NCI-H2081 (cell line): ENCODE measurements around the gene GRIP2.

ENCODE experiments used
- DNase-seq, 2 experiments: peaks; one replicate each; lab custom pipeline; 2025; lab: John Stamatoyannopoulos, UW

Gene GRIP2

DNA sequence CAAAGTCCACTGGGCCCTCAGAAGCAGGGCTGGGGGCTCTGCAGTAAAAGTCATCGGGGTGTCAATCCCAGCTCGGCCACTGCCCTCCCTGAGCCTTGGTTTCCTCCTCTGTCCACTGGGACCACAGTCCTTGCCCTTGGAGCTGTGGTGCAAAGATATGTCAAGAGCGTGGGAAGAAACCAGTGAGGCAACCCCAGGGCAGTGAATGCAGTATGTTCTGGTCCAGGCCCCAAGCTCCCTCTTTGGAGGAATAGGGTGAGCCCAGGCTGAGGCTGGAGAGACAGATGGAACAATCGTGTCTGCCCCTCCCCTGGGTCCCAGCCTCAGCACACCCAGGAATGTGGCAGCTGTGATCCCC lies 779 bp downstream of the GRIP2 start:
- no peak for DNase-seq

DNA sequence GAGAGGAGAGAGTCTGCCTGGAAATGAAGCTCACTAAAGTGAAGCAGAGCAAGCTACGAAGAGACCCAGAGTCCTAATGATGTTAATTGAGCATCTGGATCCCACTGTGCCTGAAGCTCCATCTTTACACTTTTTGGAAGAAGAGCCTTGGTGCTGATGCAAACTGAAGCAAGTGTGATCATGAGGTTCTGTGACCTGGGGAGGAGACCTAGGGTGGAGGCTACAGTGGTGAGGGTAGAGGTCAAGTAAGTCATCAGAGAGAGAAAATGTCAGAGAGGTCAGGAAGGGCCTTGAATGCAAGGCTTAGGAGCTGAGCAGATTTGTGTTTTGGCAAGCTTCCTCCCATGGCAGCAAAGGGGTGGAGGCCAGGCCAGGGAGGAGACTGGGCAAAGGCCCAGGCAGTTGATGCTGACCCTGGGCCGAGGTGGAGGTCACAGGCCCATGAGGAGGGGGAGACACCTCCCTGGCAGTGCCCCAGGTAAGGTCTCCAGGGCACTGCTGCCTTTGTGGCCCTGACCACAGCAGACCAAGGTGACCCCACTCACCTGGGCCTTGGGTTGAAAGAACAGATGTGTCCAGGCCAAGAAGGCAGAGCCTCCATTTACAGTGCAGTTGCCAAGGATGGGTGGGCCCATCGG lies 1.6 kb downstream of the GRIP2 start:
- no peak for DNase-seq

DNA sequence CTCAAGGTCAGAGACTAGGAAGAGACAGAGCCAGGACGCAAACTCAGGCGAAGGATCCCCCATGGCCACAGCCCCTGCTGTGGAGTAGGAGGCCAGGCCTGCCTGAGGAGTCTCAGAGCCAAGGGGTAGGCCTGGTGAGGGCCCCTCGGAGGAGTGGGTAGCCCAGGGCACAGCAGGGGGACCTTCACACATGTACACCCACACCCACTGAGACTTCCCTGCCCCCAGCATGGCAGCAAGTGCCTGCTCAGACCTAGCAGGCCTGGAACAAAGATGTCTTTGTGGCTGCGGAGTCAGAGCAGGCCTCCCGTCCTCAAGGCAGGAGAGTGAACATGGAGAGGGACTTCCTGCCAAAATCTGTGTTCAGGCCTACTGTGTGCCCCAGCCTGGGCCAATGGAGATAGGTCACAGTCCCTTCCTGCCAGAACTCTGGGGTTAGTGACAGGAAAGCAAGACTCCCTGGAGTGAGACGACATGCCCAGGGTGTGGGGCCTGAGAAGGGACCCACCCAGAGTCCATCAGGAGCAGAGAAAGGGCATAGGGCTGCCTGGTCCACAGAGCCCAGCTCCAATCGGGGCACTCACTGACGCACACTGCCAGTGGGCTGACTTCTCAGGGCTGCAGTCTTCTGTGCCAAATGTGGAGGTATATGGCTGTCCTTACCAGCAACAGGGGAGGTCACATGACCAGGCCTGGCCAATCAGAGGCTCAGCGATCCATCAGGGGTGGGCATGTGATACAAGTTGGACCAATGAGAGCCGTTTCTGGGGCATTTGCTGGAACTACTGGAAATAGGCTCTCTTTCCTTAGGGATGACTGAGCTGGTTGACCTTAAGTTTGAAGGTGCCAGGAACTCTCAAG lies 2.3 kb downstream of the GRIP2 start:
- DNase-seq, result no peak

DNA sequence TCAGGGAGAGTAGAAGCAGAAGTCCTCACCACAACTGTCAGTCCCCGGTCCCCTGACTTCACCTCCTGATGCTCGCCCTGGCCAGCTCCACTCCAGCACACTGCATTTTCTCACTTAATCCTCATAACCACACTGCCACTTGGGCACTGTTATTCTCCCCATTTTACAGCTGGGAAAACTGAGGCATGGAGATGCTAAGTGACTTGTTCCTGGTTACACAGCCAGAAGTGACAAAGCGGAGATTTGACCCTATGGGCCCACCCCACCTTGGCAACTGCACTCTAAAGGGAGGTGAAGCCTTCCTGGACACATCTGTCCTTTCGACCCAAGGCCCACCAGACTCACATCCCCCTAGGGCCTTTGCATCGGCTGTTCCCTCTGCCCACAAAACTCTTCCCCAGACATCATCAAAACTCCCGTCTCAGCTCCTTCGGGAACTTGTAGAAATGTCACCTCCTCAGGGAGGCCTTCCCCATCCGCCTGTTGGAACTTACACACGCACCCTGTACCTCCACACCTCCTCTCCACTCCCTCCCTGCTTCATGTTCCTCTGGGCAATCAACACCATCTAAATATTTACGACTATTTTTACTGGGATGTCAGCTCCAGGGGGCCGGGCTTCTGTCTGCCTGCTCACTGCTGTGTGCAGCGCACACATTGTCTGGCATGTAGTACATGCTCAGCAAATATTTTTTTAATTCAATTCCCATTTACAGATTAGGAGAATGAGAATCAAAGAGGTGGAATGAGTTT lies 3.1 kb downstream of the GRIP2 start:
- DNase-seq, result no peak

DNA sequence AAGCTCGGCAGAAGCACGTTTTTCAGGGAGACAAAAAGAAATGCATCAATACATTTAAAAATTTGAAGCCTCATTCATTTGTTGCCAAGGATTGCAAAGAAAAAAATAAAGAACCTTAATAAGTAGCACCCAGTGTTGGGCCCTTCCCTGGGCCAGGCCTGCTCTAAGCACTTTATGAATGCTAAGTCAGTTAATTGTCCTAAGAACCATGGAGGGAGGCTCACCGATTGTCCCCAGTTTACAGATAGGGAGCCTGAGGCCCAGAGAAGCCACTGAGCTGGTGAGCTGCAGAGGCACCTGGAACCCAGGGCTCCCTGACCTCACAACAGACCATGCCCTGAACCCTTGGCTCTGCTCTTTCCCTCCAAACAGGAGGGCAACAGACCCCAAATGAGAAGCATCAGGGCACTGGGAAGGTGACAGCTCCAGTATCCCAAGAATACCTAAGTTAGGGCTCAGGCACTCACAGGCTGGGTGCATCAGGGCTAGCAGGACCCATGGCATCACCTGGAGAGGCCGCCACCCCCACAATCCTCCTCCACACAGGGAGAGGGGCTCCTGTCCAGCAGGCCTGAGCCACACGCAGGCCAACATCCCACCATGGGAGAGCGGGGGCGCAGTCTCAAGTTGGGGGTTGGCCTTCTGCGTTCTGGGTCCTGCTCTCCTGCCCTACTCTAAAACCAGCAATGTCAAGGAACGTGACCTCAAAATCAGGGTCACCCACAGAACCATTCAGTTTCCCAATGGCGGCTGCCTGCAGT lies 3.9 kb downstream of the GRIP2 start:
- DNase-seq, result no peak

DNA sequence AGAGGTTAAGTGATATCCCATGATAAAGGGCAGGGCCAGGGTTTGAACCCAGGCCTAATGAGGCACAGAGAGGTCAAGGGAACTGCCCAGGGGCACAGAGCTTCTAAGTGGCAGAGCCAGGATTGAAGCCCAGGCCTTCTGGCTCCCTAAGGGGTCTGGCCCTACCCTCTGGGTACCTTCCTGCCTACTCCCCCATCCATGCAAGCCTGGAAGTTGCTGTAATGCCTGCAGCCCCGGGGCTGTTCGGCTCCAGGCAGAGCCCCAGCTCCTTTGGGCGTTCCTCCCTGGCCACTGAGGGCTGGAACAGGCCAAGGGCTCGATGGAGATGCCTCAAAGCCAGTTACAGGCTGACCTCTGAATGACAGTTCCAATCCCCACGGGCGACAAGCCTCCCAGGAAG lies 4.5 kb downstream of the GRIP2 start:
- no peak for DNase-seq

DNA sequence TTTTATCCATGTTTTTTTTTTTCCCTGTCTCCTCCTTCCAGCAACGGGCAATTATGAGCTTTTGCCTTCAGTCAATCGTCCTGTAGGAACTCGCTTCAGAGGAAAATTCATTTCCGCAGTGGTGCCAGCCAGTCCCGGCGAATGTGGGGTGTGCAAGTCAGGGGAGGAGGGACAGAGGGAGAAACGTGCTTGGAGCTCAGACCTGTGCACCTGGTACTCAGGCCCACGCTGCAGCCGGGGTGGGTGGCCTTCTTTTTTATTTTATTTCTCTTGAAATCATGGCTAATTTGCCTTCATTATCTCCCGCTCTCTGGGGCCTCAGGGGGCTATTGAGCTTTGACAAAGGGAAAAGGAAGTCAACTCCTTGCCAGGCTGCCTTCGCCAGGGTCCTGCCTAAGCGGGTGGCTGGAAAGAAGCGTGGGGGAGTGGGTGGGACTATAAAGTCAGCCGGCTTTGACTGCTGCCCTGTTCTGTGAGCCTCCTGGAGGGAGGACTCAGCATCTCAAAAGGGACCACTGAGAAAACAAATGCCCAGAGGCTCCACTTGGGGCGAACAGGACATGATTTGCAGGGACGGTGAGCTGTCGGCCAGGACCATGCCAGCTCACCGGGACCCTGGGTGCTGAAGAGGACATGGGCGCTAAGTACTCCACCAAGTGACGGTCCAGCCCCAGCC lies 5.5 kb downstream of the GRIP2 start:
- peak; percentile 49 to 72 for DNase-seq

DNA sequence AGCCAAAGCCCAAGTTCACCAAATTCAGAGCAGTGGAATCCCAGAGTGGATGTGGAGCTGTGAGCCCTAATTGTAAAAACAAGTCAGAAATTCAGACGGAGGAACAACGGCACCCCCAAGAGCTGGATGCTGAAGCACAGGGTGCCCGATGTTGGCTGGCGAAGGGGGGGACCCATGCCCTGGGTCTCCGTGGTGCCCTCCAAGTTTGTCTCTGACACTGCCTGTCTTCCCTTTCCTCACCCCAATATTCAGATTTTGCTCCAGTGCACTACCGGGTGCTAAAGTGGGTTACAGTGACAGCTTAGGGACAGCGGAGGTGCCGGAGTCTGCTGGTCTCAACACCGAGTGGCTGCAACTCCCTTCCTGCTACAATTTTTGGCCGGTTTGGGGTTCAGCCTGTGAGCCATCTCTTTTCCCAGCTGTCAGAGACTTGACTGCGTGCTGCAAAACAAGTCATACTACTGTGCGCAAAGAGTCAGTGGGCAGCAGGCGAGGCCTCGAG lies 6.6 kb downstream of the GRIP2 start:
- DNase-seq, result no peak

DNA sequence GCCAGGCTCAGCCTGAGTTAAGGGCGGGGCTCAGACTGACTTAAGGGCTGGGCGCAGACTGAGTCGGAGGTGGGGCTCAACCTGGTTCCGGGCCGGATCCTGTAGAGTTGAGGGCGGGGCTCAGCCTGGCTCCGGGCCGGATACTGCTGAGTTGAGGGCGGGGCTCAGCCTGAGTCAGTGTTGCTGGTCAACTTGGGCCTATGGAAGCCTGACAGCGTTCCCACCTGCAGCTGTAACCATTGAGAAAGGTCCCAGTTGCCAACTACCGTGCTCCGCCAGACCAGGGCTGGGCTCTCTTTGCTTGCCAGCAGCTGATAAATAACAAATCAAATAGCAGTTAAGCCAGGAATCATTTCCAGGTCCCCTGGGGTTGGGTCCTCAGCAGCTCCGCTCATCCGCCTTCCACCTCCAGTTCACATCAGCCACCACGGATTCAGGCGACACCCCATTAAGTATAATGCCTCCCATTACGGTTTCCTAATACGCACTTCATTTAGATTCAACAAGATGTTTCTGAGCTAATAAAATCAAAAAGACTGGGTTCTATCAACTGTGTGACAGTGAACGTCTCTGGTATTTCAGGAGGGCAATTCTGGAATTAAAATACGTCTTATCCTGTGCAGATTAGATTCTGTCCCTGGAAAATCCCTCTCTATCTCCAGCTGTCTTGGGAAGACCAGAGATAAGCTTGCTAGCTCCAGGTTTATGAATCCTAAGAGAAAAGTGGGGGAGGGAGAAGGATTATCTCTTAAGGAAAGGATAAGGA lies 7.3 kb downstream of the GRIP2 start:
- DNase-seq, result peak; percentile 70 to 90

DNA sequence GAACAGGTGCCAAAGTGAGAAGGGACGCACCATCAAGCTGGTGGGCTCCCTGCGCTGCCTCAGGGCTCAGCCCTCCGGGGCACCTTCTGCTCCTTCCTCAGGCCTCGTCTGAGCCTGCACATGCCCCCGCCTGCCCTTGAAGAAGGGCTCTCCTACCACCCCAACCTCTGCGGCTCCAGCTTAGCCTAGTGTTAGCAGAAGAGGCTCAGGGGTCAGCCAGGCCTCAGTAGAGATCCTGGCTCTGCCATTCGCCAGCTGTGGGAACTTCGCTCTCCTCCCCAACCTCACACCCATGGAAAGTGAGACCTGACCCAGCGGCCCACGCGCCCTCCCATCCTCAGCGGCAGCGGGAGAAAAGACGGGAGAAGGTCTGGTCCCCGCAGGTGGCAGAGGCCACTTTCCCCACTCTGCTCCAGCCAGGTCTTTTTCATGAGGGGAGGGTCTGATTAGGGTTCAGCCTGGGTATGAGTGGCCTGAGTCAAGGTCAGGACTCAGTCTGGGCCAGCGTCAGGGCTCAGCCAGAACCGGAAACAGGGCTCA lies 8.2 kb downstream of the GRIP2 start:
- no peak for DNase-seq

DNA sequence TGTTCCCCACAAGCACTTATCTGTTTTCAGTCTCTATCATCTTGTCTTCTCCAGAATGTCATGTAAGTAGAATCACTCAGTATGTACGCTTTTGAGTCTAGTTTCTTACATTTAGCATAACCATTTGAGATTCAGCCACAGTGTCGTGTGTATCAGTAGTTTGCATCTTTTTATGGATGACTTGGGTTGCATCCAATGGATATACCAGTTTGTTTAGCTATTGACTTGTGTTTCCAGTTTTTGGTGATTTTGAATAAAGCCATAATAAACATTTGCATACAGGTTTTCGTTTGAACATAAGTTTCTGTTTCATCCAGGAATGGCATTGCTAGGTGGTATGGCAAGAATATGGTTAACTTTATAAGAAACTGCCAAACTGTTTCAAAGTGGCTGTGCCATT lies 12.1 kb downstream of the GRIP2 start:
- no peak for DNase-seq

DNA sequence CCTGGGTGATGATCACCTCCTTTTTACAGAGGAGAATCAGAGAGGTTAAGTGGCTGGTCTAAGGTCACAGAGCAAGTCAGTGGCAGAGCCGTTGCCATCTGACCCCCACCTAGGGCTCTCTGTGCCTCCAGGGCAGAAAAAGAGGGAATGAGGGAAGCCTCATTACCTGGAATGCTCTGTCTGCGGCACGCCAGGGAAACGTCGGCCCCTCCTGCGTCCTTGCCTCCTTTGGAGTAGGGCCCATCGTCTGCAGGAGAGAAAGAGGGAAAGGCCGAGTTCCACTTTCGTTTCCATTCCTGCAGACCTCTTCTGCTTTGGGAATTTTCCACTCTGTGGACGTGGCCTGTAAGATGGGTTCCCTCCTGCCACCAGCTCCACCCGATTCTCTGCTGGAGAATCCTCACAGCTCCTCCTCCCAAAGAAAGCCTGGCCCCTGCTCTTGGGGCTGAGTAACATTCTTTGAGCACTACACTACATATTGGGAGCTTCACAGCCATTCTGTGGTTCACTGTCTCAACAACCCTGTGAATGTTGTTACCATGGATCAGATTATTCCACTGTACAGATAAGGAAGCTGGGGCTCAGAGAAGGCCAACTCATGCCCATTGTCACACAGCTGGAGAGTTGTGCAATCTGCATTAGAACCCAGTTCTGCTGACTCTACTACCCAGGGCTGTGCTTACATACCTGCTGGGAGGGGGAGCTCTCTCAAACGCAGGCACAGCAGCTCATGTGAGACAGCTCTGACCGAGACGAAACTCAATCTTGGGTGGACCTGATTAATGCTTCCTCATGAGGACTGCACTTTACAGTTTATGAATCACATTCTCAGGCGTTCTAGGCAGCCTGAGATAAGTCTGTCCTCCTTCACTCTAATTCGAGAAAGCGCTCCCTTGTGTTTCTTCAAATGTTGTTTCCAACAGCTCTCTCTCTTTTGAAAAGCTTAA lies 14.2 kb downstream of the GRIP2 start:
- no peak for DNase-seq

DNA sequence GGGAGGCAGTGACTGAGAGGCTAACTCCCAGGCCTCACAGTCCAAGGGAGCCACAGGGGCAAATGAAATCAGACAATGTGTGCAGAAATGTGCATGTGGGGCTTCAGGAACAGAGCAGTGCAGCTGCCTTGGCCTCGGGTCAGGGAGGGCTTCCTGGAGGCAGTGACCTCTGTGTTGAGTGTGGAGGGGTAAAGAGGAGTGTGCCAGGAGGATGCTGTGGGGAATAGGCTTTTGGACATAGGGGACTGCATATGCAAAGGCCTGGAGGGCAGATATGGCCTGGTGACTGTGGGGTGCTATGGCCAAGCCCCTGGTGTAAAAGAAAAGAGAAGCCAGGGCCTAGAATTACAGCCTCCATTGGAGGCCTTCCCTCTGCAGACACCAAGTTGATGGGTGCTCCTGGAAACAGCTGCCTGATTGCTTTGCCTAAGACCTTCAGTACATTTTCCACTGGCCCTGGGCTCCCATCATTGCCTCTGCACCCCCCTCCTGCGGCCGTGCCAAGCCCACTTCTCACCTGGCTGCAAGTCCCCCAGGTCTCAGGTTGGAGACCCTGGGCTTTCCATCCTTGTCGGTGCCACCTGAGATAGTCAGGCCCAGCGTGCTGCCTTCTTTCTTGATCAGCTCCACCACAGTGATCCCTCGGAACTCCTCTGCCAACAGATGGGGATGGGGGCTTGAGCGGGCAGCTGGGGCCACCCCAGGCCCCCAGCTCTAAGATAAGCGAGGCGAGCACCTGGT lies 15.1 kb downstream of the GRIP2 start:
- DNase-seq, result no peak

DNA sequence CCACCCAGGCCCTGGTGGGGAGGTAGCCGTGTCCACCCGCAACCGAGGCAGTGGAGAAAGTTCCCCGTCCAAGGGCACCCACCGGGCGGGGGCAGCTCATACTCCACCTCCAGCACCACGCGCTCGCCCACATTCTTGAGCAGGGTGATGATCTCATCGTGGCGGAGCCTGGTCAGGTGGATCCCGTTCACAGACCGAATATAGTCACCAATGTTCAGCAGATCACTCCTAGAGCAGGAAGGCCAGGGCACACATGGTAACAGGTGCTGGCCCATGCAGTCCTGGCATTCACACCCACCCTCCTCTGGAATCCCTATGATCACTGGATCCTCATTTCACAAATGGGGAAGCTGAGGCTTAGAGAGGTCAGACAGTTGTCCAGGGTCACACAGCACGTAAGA lies 15.8 kb downstream of the GRIP2 start:
- no peak for DNase-seq

DNA sequence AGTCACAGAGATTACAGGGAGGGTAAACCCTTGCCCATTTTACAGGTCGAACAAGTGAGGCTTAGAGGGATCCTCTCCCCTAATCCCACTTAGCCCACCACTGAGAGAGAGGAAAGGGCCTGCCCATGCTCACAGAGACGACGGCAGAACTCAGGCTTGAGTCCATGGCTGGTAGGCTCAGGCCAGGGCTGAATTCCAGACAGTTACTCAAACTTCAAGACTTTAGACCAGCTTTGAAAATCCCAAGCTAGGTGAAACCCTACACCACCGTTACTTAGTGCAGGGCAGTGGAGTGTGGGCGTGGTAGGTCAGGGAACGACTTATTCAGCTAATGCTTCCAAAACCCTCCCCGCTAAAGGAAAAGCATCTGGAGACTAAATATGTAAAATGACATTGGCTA lies 16.4 kb downstream of the GRIP2 start:
- no peak for DNase-seq

DNA sequence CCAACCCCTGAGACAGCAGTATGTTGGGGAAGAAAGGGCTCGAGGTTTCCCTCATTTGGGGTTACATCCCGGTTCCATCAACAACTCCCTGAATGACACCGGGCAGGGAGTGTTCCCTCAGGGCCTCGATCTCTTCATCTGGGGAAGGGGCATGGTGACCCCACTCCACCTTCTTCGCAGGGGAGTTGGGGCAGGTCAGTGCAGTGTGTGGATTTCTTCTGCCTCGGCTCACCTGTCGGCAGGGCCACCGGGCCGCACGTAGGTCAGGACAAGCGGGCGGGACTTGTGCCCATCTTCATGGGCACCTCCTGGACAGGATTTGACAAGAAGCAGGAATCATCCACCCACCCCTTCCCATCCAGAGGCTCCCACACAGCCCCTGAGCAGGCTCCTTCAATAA lies 17.4 kb downstream of the GRIP2 start:
- DNase-seq, result no peak

DNA sequence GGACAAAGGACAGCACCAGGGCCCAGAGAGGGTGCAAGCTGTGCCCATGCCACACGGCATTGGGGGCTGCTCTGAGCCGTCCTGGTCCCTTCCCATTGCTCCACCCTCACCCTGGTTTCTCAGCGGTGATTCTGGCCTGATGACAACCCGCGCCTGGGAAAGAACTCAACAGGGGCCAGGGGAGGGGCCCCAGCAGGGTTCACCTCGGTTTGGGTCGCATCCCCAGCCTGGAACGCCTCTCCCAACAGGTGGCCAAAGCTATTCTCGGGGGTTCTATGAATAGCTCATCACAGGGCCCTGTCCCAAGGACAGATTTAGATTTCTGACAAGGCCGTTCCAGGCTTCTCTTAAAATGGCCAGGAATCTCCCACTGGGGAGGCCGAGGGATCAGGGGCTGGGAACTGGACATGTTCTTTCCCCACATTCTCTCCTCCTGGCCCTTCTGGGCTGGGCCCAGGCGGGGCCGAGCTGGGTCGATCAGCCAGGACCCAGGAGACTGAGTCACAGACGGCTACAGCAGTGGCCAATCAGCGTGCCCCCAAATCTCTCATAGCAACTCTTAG lies 17.9 kb downstream of the GRIP2 start:
- no peak for DNase-seq

DNA sequence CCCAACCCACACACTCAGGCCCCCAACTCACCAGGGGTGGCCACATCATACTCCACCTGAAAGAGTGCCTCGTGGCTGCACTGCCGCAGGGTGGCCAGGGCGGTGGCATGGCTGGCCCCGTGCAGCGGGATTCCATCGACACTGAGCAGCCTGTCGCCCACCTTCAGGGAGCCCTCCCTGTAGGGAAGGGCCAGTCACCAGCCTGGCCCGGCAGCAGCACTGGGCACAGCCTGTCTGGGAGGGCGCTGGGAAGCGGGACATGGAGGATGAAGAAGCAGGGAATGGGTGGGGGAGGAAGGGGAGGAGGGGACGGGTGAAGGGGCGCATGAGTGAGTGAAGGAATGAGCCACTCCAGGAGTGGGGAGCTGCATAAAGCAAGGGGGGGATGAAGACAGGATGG lies 18.5 kb downstream of the GRIP2 start:
- no peak for DNase-seq
